HG03139 (cell line): Measurements from ENCODE around the gene NDRG4.

ENCODE experiments used
- ATAC-seq: cut with Tn5 transposase; IDR thresholded peaks from one replicate; pipeline ENCODE4 v1.9.1; 2021; ENCODE audit not compliant: unreplicated experiment

NDRG4 gene, protein sequence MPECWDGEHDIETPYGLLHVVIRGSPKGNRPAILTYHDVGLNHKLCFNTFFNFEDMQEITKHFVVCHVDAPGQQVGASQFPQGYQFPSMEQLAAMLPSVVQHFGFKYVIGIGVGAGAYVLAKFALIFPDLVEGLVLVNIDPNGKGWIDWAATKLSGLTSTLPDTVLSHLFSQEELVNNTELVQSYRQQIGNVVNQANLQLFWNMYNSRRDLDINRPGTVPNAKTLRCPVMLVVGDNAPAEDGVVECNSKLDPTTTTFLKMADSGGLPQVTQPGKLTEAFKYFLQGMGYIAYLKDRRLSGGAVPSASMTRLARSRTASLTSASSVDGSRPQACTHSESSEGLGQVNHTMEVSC

GRCh38 chr16:58499615-58500351, at the start of gene NDRG4:
Gene NDRG4, plus strand, starts transcription at chr16:58500143. Its CDS starts 106 bp downstream, at chr16:58500249.
- ATAC-seq, result peak; percentile 46

GRCh38 chr16:58450590-58450989, 49.4 kb upstream of the NDRG4 start:
- ATAC-seq, result no peak

GRCh38 chr16:58451265-58451689, 48.7 kb upstream of the NDRG4 start:
- ATAC-seq, result no peak

- ATAC-seq, result no peak
Measured at GRCh38 chr16:58451945-58452401, 48.0 kb upstream of the NDRG4 start.

DNA sequence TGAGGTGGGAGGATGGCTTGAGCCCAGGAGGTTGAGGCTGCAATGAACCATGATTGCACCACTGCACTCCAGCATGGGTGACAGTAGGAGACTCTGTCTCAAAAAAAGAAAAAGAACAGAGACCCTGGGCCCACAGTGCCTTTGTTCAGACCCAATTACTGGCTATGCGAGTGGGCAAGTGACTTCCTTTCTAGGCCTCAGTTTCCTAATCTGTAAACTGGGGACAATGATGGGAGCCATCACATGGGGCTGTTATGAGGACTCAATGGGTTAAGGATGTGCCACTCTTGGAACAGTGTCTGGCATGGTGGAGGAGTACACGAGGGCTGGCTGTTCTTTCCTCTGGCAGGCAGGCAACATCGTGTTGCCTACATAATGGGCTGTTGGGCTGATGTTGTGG, 47.3 kb upstream of the NDRG4 start:
- ATAC-seq, result no peak

- no peak for ATAC-seq
Measured at GRCh38 chr16:58454178-58454577, 45.8 kb upstream of the NDRG4 start.

DNA sequence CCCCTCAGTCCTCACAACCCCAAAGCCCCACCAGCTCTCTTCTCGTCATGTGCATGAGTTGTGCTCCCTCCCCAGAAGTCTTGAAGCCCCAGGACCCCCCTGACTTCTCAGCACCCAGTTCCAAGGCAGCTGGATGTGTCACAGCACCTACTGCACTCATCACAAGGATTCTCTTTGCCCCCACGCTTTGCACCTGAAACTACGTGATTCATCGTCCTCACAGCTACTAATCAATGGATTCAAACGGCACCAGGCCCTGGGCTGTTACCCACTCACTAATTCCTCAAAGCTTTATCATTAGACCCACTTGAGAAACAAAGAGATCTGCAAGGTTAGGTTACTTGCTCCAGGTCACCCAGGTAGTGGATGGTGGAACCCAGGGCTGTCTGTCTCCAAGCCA, 45.1 kb upstream of the NDRG4 start:
- no peak for ATAC-seq

DNA sequence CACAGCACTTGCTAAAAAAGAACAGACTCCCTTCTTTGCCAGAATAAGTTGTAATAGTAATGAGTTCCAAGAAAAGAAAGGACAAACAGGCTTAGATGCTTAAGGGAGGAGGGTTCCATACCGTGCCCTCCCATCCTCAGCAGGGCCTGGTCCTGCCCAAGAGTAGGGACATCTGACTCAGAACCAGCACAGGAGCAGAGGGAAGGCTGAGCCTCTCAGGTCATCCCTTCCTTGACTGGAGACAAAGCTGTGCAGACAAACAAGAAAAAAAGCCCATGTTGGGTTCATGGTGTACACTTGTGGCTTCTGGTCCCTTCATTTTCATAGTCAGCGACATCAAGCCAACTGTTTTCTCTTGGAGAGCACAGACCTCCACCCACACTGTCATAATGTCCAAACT, 44.2 kb upstream of the NDRG4 start:
- ATAC-seq, result no peak

DNA sequence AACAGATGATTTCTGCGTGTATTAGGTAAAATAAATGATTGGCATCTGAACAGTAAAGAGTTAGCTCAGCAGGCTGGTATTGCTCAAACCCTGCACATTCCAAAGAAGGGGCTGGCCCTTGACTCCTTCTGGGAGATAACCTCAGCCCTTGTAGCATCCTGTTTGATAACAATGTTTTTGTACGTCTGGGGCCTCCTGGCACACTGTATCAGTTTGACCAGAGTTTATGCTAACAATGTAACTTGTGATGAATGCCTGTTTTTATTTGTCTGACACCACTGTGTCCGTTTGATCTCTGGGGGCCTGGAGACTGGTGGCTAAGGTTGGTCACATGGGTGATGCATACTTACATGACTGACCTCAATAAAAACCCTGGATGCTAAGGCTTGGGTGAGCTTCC, 43.8 kb upstream of the NDRG4 start:
- no peak for ATAC-seq

DNA sequence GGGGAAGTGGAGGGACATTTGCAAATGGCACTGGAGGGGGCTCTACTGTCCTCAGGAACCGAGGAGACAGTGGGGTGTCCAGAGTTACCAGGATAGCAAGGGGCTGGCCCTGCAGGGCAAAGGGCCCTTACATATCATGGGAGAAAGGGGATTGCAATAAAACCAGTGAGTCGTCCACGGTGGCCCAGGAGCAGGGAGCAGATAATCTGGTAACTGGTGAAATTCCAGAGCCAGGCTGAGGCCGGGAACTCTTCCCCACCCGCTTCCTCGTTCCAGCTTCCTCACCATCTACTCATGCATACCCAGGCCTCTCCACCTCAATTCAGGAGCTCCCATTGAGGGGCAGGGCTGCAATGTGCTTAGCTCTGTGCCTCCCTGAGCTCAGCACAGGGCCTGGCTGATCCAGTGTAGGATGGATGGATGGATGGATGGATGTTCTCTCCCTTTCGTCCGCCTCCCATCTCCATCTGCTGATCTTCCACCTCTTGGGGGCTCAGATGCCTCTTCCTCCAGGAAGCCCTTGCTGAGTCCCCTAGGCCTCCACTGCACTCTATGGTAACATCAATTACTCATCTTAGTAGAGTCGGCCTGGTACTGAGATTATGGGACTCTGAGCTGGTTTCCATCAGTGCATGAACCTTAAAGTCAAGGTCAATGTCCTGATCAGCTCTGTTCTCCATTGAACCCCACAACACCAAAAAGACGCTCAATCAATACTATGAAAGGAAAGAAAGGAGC, 41.2 kb upstream of the NDRG4 start:
- ATAC-seq, result no peak

DNA sequence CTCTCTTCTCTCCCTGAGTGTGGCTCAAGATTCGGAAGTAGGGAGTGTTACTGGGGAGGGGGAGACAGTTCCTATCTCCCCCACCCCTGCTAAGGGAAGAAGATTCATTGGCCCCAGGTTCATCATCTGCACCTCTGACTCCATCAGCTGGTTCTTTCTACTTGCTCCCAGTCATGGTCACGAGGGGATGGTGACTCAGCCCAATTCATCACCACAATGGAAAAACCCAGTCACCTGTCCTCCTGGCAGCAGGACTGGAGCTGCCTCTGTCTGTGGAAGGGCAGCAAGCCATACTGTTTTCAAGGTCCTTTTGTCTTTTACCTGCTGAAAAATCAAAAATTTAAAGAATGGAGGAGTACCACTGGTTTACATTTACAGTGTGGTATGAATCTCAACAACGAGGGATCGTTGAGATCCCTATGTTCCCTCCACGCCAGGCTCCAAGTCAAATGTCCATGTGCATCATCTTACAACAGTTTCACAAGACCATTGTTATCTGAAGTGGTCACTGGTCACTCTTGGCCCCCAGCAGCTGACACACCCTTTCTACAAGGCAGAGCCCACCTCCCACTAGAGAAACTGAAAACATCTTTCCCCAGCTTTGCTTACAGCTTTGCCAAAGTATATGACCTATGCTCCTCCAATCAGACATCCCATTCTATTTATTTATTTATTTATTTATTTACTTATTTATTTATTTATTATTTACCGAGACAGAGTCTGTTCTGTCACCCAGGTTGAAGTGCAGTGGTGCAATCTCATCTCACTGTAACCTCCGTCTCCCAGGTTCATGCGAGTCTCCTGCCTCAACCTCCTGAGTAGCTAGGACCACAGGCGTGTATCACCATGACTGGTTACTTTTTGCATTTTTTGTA, 40.4 kb upstream of the NDRG4 start:
- no peak for ATAC-seq

DNA sequence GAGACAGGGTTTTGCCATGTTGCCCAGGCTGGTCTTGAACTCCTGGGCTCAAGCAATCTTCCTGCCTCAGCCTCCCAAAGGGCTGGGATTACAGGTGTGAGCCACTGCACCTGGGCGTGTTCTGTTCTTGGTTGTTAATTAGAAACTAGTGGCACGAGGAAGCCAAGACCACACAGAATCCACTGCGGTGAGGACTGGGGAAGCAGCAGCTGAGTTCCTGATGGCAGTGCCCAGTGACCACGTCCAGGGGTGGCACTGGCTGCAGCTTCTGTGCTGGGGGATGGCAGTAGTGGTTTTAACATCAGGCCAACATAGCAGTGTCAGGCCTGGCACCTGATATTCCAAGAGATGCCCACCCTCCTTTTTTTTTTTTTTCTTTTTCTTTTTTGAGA, 39.7 kb upstream of the NDRG4 start:
- ATAC-seq, result no peak

- ATAC-seq, result no peak
Measured at GRCh38 chr16:58461056-58461455, 38.9 kb upstream of the NDRG4 start.

- ATAC-seq, result no peak
Measured at GRCh38 chr16:58461640-58462039, 38.3 kb upstream of the NDRG4 start.

DNA sequence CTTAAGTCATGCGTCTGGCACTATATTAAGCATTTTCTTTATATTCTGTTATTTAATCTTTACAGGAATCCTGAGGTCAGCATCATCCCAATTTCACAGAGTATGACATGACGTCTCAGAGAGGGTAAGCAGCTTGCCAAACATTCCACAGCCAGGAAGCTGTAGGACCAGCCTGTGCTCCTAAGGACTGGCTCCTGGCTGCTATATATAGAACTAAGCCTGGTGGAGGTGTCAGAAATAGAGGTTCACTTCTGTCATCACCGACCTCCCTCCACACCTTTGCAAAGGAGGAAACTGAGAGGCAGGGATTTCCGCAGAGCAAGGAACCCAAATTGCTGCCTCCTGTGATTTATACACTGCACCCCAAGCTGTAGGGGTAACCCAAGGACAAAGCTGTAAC, 37.9 kb upstream of the NDRG4 start:
- no peak for ATAC-seq

- no peak for ATAC-seq
Measured at GRCh38 chr16:58462499-58462996, 37.4 kb upstream of the NDRG4 start.

DNA sequence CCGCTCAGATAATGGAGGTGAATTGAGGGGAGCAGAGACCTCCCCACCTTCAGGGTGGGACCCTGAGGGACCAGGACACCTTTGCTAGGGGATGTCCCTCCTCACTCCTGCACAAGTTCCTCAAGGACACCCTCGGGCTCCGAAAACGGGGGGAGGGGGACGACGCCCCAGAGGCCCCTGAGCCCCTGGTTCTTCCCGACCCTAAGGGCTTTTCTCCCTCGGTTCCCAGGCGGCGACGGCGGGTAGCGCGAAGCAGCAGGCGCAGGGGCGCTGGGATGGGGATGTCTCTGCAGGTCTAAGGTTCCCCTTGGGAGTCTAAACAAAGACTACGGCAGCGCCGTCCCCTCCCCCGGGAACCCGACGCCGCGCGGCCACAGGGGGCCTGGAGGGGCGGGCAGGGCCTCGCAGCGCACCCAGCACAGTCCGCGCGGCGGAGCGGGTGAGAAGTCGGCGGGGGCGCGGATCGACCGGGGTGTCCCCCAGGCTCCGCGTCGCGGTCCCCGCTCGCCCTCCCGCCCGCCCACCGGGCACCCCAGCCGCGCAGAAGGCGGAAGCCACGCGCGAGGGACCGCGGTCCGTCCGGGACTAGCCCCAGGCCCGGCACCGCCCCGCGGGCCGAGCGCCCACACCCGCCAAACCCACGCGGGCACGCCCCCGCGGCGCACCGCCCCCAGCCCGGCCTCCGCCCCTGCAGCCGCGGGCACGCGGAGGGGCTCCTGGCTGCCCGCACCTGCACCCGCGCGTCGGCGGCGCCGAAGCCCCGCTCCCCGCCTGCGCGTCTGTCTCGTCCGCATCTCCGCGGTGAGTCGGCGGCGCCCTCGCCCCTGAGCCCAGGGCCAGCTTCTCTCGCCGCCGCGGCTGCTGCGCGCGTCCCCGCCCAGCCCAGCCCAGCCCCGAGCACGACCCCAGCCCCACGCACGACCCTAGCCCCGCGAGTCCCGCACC, 36.7 kb upstream of the NDRG4 start:
- ATAC-seq, result no peak

DNA sequence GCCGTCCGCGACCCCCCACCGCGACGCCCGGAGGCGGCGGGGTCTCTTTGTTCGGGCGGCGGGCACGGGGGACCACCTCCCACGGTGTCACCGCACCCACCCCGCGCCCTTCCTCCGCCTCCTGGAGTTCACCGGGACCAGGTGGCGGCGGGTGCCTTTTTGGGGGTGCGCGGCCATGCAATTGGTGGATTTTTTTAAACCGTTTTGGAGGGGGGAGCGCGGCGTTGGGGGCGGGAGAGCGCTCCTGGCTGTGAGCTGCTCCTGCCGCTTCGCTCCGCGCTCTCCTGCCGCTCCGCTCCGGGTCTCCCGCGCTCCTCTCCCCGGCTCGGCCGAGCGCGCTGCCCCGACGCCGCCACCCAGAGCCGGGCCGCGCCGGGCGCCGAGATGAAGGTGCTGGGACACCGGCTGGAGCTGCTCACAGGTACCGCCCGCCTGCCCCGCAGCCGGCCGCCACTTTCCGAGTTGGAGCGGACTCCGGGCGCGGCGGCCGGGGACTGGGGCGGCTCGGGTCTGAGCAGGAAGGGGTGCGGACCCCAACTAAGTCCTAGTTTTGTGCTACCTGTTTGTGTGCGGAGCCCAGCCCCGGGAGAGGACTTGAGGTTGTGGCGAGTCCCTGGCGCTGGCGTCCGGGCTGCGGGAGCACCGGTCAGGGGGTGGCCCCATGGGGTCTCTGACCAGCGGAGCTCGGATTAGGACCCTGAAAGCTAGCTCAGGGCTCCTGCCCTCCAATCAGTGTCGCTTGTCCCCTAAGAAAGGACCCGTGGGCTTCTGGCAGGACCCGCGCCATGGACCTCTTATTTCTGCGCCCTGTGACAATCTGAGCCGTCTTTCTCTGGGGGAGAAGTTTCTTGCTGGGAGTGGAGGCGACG, 35.7 kb upstream of the NDRG4 start:
- no peak for ATAC-seq
